Transverse colon (tissue), 4 donors: ENCODE results near the gene C15orf40. TPM values are rescaled to one million over a fixed set of nuclear protein-coding genes. Genes with fewer than 3 reads are reported as not detected.

Experiments used
- DNase-seq: peaks from one replicate; pipeline ENCODE4 v3.0.0-alpha.2; 2019
- H3K27ac ChIP-seq, 4 donors: fragments of 200-600 bp; sonication (generic); 2 replicates each; pipeline ENCODE4 v1.5.1; 2016 to 2018; ENCODE audit warnings: inconsistent platforms in 4 of 4
- H3K27me3 ChIP-seq: fragments of 200-600 bp; sonication (generic); 2 replicates; pipeline ENCODE4 v1.5.1; 2017; ENCODE audit warnings: inconsistent platforms
- H3K36me3 ChIP-seq, 4 donors: fragments of 200-600 bp; sonication (generic); 2 replicates each; pipeline ENCODE4 v1.5.1; 2017 to 2019; ENCODE audit warnings: inconsistent platforms in 4 of 4
- H3K4me1 ChIP-seq, 4 donors: fragments of 200-600 bp; sonication (generic); 2 replicates each; pipeline ENCODE4 v1.5.1; 2017 to 2020; ENCODE audit warnings: inconsistent platforms in 4 of 4
- H3K4me3 ChIP-seq, 4 donors: fragments of 200-600 bp; sonication (generic); 1 replicate in 1 of 4; 2 replicates in 3 of 4; pipeline versions ENCODE4 v1.5.1 to v1.6.1; 2017 to 2019; ENCODE audit warnings: inconsistent platforms in 4 of 4
- H3K9me3 ChIP-seq, 2 donors: fragments of 200-600 bp; sonication (generic); 2 replicates each; pipeline ENCODE4 v1.5.1; 2017 to 2019; ENCODE audit warnings: inconsistent platforms in 2 of 2
- EP300 ChIP-seq: sonication (generic); formaldehyde crosslinking; IDR thresholded peaks from one replicate; pipeline ENCODE4 v1.6.1; 2017; ENCODE audit warnings: antibody characterized with exemption, low read depth
- POLR2A ChIP-seq: fragments of 450-650 bp; IDR thresholded peaks from one replicate; pipeline ENCODE4 v1.6.1; 2016; ENCODE audit warnings: antibody characterized with exemption, mild to moderate bottlenecking, moderate library complexity
- POLR2AphosphoS5 ChIP-seq, 3 donors: sonication (generic); formaldehyde crosslinking; IDR thresholded peaks; one replicate each; pipeline ENCODE4 v1.6.1; 2016; ENCODE audit warnings: antibody characterized with exemption in 3 of 3
- WGBS, 2 donors: methylation state at CpG; one replicate each; pipeline ENCODE4 v1.1.5; 2018; ENCODE audit warnings: low coverage in 1 of 2; 5-methylcytosine and 5-hydroxymethylcytosine counted together
- in situ Hi-C, 4 donors: fragments of 200-750 bp; cut with MboI; loops; one replicate each; pipeline versions ENCODE4 v1.15.0 to v1.15.1; 2017; ENCODE audit warnings: low sequenced_read_pairs in 3 of 4, low pct_ligation_motif_present in 1 of 4, low pct_unique_long_range_greater_than_20kb in 1 of 4
- intact Hi-C: fragments of 100-400 bp; cut with DNase I; formaldehyde crosslinking; loops from one replicate; pipeline ENCODE4 v1.15.1; 2023; ENCODE audit warnings: low total_unique reads
- total RNA-seq, 4 donors: library from RNA; depleted of rRNA; stranded (reverse); fragments of >200 nt; gene quantifications; one replicate each; pipeline ENCODE4 v1.1.0, GENCODE V29; 2016
- TF ChIP-seq, protein P1 (sequence below), 5 experiments: fragments of 200-600 bp in 3 of 5; fragments of 450-650 bp in 2 of 5; sonication (generic) in 3 of 5; IDR thresholded peaks; 1 replicate in 2 of 5; 2 replicates in 3 of 5; pipeline ENCODE4 v1.5.1; 2016 to 2017; ENCODE audit warnings: antibody characterized with exemption in 5 of 5, inconsistent platforms in 3 of 5, mild to moderate bottlenecking in 2 of 5, moderate library complexity in 1 of 5

C15orf40 gene
- total RNA-seq, 4 donors from 2014 or later = 10.6 to 42.8 (median 18.9) TPM

DNA sequence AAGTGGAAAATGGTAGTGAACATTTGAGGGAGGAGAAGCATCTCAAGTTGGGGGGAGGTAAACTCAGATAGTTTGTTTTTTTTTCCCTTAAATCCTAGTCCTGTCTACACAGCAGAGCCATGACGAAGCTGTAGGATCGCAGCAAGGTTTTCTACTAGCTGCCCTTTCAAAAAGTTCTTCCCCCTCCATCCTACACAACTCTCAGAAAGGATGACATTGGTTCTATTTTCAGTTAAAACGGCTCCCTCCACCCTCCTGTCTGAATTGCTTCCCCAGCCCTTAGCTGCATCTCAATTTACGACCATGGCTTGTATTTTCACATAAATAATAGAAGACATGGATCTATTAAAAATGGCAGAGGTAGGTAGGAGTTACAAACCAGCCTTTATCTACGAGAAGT, 61.1 kb downstream of the C15orf40 start:
- no peaks in the 10 kb centered on the region for H3K9me3 ChIP-seq
- WGBS, 2 donors = 60 to 63% methylated on average over 5 of the region's 5 CpGs
- in situ Hi-C loops = loop anchor here in 1 of 4 donors (25.0 kb wide), 1 partner anchor 88 kb away; no protein-coding TSS in a partner anchor
- TF ChIP-seq EP300 (no peak), POLR2AphosphoS5 (IDR thresholded peaks at IDR 0.05) (no peak), POLR2A (no peak)
- TF ChIP-seq, protein P1, sequence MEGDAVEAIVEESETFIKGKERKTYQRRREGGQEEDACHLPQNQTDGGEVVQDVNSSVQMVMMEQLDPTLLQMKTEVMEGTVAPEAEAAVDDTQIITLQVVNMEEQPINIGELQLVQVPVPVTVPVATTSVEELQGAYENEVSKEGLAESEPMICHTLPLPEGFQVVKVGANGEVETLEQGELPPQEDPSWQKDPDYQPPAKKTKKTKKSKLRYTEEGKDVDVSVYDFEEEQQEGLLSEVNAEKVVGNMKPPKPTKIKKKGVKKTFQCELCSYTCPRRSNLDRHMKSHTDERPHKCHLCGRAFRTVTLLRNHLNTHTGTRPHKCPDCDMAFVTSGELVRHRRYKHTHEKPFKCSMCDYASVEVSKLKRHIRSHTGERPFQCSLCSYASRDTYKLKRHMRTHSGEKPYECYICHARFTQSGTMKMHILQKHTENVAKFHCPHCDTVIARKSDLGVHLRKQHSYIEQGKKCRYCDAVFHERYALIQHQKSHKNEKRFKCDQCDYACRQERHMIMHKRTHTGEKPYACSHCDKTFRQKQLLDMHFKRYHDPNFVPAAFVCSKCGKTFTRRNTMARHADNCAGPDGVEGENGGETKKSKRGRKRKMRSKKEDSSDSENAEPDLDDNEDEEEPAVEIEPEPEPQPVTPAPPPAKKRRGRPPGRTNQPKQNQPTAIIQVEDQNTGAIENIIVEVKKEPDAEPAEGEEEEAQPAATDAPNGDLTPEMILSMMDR (IDR thresholded peaks at IDR 0.05) = no peak
- DNase-seq = no peak
- intact Hi-C loops = no loop called here
- H3K4me1 ChIP-seq = peaks cover 0 to 12% (median 6%) of the 10 kb centered on the region in 4 donors
- H3K27me3 ChIP-seq = peaks cover 36% of the 10 kb centered on the region
- no peaks in the 10 kb centered on the region for H3K36me3 ChIP-seq
- no peak overlapping the region for H3K27ac ChIP-seq
- no peak overlapping the region for H3K4me3 ChIP-seq

DNA sequence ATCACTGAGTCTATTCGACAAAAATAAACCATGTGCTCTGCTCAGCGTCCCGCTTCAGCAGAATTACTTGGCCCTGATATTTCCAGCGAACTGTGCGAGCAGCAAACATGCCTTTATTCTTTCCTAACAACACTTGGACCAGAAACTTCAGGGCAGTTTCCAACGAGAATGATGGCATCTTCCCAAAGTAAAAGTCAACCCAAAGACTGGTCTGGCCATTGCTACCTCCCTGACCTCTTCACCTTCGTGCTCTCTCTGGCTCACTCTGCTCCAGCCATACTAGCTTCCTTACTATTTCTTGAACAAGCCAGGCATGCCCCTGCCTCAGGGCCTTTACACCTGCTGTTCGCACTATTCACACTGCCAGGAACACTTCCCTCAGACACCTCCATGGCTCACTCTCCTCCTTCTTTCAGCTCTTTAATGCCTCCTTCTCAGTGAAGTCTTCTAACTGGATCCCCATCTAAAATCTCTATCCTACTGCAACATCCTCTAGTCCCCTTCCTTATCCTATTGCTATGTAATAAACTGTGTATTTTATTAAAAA, 65.2 kb downstream of the C15orf40 start:
- peaks cover 15% of the 10 kb centered on the region for H3K27me3 ChIP-seq
- in situ Hi-C loops (no loop called here), intact Hi-C loops (no loop called here)
- H3K9me3 ChIP-seq = no peaks in the 10 kb centered on the region
- TF ChIP-seq POLR2A = no peak
- TF ChIP-seq POLR2AphosphoS5 (IDR thresholded peaks at IDR 0.05) = no peak
- TF ChIP-seq, protein P1 (IDR thresholded peaks at IDR 0.05) = no peak
- TF ChIP-seq EP300 = no peak
- H3K4me3 ChIP-seq = no peak overlapping the region
- no peaks in the 10 kb centered on the region for H3K36me3 ChIP-seq
- H3K4me1 ChIP-seq = peaks cover 0 to under 1% (median 0%) of the 10 kb centered on the region in 4 donors
- no peak overlapping the region for H3K27ac ChIP-seq
- 84 to 87% methylated on average over 8 of the region's 8 CpGs for WGBS, 2 donors
- no peak for DNase-seq

DNA sequence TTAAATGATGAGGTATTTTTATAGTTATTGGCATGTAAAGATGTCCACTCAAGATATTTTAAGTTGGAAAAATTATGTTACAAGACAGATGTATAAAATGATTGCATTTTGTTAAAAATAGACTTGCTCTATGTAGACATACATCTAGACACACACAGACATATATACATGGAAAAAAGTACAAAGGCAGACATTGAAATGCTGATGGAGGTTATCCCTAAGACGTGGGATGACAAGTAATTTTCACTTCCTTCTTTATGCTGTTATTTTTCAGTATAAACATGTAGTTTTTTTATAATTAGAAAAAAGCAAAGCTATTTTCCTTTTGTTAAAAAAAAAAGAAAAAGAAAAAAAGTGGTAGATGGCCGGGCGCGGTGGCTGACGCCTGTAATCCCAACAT, 66.1 kb downstream of the C15orf40 start:
- H3K36me3 ChIP-seq = no peaks in the 10 kb centered on the region
- TF ChIP-seq EP300 (no peak), POLR2A (no peak), POLR2AphosphoS5 (IDR thresholded peaks at IDR 0.05) (no peak)
- TF ChIP-seq, protein P1 (IDR thresholded peaks at IDR 0.05) = no peak
- H3K4me1 ChIP-seq = no peaks in the 10 kb centered on the region
- intact Hi-C loops = no loop called here
- peaks cover 6% of the 10 kb centered on the region for H3K27me3 ChIP-seq
- DNase-seq = no peak
- in situ Hi-C loops = no loop called here
- 89% methylated on average over 5 of the region's 5 CpGs for WGBS, 2 donors
- H3K27ac ChIP-seq = no peak overlapping the region
- no peaks in the 10 kb centered on the region for H3K9me3 ChIP-seq
- no peak overlapping the region for H3K4me3 ChIP-seq

DNA sequence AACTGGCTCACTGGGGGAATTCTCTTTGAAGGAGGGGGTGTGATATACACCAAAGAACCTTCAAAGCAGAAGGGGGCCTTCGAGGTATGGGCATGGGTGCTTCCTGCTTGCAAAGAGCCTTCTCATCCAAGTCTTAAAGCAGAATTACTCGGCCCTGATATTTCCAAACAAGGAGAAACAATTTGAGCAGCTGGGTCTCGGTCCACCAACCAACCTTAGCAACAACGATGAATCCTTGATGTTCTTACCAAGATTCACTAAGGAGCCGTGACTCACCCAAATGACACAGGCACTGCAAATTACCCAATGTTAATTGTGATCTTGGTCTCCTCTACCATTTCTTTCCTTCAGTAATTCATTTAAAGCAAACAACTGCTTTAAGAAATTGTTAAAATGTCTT, 66.6 kb downstream of the C15orf40 start:
- 66 to 70% methylated on average over 4 to 5 of the region's 5 CpGs for WGBS, 2 donors
- Histone ChIP-seq H3K4me1 (no peaks in the 10 kb centered on the region), H3K36me3 (no peaks in the 10 kb centered on the region), H3K4me3 (no peak overlapping the region), H3K9me3 (no peaks in the 10 kb centered on the region), H3K27ac (no peak overlapping the region), H3K27me3 (peaks cover 1% of the 10 kb centered on the region)
- TF ChIP-seq EP300 (no peak), POLR2AphosphoS5 (IDR thresholded peaks at IDR 0.05) (no peak), POLR2A (no peak)
- TF ChIP-seq, protein P1 (IDR thresholded peaks at IDR 0.05) = no peak
- DNase-seq = no peak
- intact Hi-C loops (no loop called here), in situ Hi-C loops (no loop called here)
